ENCODE results near the gene NLGN1. TPM values are rescaled to one million over a fixed set of nuclear protein-coding genes. Genes with fewer than 3 reads are reported as not detected.

The NLGN1 gene
- total and polyA plus RNA-seq, 12 donors, result 0.13 to 3.7 (median 0.84) TPM

DNA sequence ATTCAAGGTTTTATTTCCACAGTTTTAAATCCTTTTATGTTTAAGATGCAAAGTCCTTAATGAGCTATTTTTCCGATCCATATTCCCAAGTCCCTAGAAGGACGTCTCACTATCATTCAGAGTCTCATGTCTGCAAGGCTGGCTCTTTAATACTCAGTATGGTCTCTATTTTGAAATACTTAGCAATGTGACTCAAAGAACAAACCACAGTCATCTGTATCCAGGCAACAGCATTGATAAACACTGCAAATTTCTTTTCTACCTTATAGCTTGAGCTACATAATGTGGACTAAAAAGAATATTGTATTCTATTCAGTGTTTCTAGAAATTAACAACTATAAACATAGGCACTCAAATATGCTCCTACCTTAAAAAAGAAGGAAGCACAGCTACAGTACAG is 873.3 kb downstream of the NLGN1 start:
- intact Hi-C loops (cut with DNase I), result no loop called here
- H3K4me1 ChIP-seq (replicated peaks in 1 of 2), result no peaks in the 10 kb centered on the region
- H3K27ac ChIP-seq, result no peak overlapping the region
- no peak for DNase-seq
- no peaks in the 10 kb centered on the region for H3K9me3 ChIP-seq (replicated peaks in 1 of 3)
- H3K4me3 ChIP-seq, result no peak overlapping the region
- TF ChIP-seq POLR2A (IDR thresholded peaks at IDR 0.05), result no peak
- no peak for TF ChIP-seq CTCF (IDR thresholded peaks at IDR 0.05)
- H3K36me3 ChIP-seq (replicated peaks in 1 of 2), result no peaks in the 10 kb centered on the region
- no peaks in the 10 kb centered on the region for H3K27me3 ChIP-seq
- WGBS, 4 donors, result 63 to 72% (median 70%) methylated on average over 2 of the region's 2 CpGs

DNA sequence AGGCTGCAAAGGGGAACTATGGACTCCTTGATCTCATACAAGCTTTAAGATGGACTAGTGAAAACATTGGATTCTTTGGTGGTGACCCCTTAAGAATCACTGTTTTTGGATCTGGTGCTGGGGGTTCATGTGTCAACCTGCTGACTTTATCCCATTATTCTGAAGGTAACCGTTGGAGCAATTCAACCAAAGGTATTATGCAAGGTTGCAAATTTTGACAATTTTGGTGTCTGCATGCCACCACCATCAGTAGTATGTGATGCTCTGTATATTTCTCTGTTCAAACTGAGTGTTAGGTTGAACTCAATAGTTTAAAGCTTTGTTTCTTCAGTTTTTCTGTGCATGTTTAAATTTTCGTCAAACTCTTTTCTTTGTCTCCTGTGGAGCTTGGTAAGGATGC is 877.8 kb downstream of the NLGN1 start:
- no peak overlapping the region for H3K4me3 ChIP-seq
- TF ChIP-seq POLR2A (IDR thresholded peaks at IDR 0.05) (no peak), CTCF (IDR thresholded peaks at IDR 0.05) (no peak)
- intact Hi-C loops (cut with DNase I), result no loop called here
- no peak for DNase-seq
- no peaks in the 10 kb centered on the region for H3K9me3 ChIP-seq (replicated peaks in 1 of 3)
- H3K27me3 ChIP-seq, result no peaks in the 10 kb centered on the region
- no peaks in the 10 kb centered on the region for H3K36me3 ChIP-seq (replicated peaks in 1 of 2)
- no peak overlapping the region for H3K27ac ChIP-seq
- WGBS, 4 donors, result 71 to 77% (median 75%) methylated on average over 2 of the region's 2 CpGs
- H3K4me1 ChIP-seq (replicated peaks in 1 of 2), result no peaks in the 10 kb centered on the region

- intact Hi-C loops (cut with DNase I), result no loop called here
- no peak for DNase-seq
- H3K4me1 ChIP-seq (replicated peaks in 1 of 2), result no peaks in the 10 kb centered on the region
- no peaks in the 10 kb centered on the region for H3K27me3 ChIP-seq
- no peak overlapping the region for H3K4me3 ChIP-seq
- H3K9me3 ChIP-seq (replicated peaks in 1 of 3), result no peaks in the 10 kb centered on the region
- TF ChIP-seq CTCF (IDR thresholded peaks at IDR 0.05), result no peak
- no peak for TF ChIP-seq POLR2A (IDR thresholded peaks at IDR 0.05)
- WGBS, 4 donors, result 78 to 91% (median 83%) methylated on average over 3 of the region's 3 CpGs
- no peaks in the 10 kb centered on the region for H3K36me3 ChIP-seq (replicated peaks in 1 of 2)
- H3K27ac ChIP-seq, result no peak overlapping the region
Measured at GRCh38 chr3:174276826-174277225, 879.3 kb downstream of the NLGN1 start.

DNA sequence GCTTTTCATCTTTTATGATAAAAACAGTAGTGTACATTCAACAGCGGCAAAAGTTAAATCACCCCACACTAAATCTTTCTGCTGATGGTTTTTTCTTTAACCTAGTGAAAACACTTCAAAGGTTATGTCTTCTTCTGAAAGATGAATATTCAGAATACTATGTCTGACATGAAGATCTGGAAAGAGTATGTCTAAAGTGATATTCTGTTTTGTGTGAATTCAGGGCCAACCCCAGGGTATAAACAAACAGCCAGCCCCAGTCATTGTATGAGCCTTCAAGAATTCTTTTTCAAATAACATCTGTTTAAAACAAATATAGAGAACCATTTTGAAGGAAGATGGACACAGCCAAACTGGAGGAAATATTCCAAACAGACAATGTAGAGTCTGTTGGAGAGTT is 880.5 kb downstream of the NLGN1 start:
- no peaks in the 10 kb centered on the region for H3K27me3 ChIP-seq
- intact Hi-C loops (cut with DNase I), result no loop called here
- no peaks in the 10 kb centered on the region for H3K36me3 ChIP-seq (replicated peaks in 1 of 2)
- no peak overlapping the region for H3K27ac ChIP-seq
- TF ChIP-seq CTCF (IDR thresholded peaks at IDR 0.05) (no peak), POLR2A (IDR thresholded peaks at IDR 0.05) (no peak)
- no peaks in the 10 kb centered on the region for H3K4me1 ChIP-seq (replicated peaks in 1 of 2)
- DNase-seq, result no peak
- 0 to 51% (median 1%) methylated on average over 1 of the region's 1 CpG for WGBS, 4 donors
- no peak overlapping the region for H3K4me3 ChIP-seq
- H3K9me3 ChIP-seq (replicated peaks in 1 of 3), result no peaks in the 10 kb centered on the region
